Astrocyte (in vitro differentiated cells and primary cell): Measurements from ENCODE around the gene C2orf92. TPM values are rescaled to one million over a fixed set of nuclear protein-coding genes. Genes with fewer than 3 reads are reported as not detected.

Experiments used
- total RNA-seq: library from RNA; stranded (reverse); gene quantifications from 2 replicates; pipeline ENCODE4 v1.2.1, GENCODE V29; 2021

Gene C2orf92
- total RNA-seq, 1 donor from 2014 or later, result 15.3 TPM

Other genes with a start within 250 kb of the C2orf92 start
- gene ANKRD36B, start 79.8 kb upstream of the C2orf92 start, total RNA-seq, result 15.3 and 20.0 TPM in 2 replicates
- gene COX5B, start 23.7 kb upstream of the C2orf92 start, total RNA-seq, result 213 and 228 TPM in 2 replicates
- 35.6 and 36.2 TPM in 2 replicates for gene ACTR1B, start 5.7 kb upstream of the C2orf92 start, total RNA-seq
- gene ZAP70, start 43.9 kb downstream of the C2orf92 start, total RNA-seq, result 0.14 and 0.73 TPM in 2 replicates